NCI-H460 (cell line): ENCODE data around the gene MTCH2. TPM values are rescaled to one million over a fixed set of nuclear protein-coding genes. Genes with fewer than 3 reads are reported as not detected.
A peak's percentile ranks its signal among the peaks of the same experiment; 100 is the strongest.
"Not testable (repeated sequence)": the region's sequence is repeated elsewhere in the genome, so short reads cannot be mapped to it uniquely, and the experiment has no call there.

ENCODE experiments used
- DNase-seq: peaks from one replicate; pipeline ENCODE4 v3.0.0-alpha.2; 2016; ENCODE audit warnings: low read depth; ENCODE audit errors: extremely low read depth
- polyA plus RNA-seq: library from polyadenylated mRNA; depleted of rRNA; stranded (reverse); fragments of >200 nt; gene quantifications from 2 replicates; pipeline ENCODE4 v1.2.3, GENCODE V29; 2014; cell fraction: nucleus; rRNA removed
- total RNA-seq: library from RNA; depleted of rRNA; stranded (reverse); fragments of >200 nt; shearing (Covaris generic); gene quantifications from 2 replicates; pipeline ENCODE4 v1.2.3, GENCODE V29; 2014; rRNA removed

MTCH2 gene
- total RNA-seq, result 66.1 and 72.3 TPM in 2 replicates
- polyA plus RNA-seq, result 132 and 149 TPM in 2 replicates

- DNase-seq, result peak; percentile 93
Measured at GRCh38 chr11:47642099-47642855, at the start of gene MTCH2. Gene MTCH2 (minus strand): TSS chr11:47642559. CDS start chr11:47642465, 94 bp downstream.

- no peak for DNase-seq
Measured at GRCh38 chr11:47691979-47692378, 49.6 kb upstream of the MTCH2 start.

GRCh38 chr11:47689480-47689879, 47.1 kb upstream of the MTCH2 start:
- no peak for DNase-seq

GRCh38 chr11:47688991-47689390, 46.6 kb upstream of the MTCH2 start:
- DNase-seq, result no peak

GRCh38 chr11:47688111-47688510, 45.8 kb upstream of the MTCH2 start:
- DNase-seq, result peak; percentile 9

- DNase-seq, result not testable (repeated sequence)
Measured at GRCh38 chr11:47686704-47687103, 44.3 kb upstream of the MTCH2 start.

- no peak for DNase-seq
Measured at GRCh38 chr11:47686151-47686550, 43.8 kb upstream of the MTCH2 start.

- no peak for DNase-seq
Measured at GRCh38 chr11:47675851-47676250, 33.5 kb upstream of the MTCH2 start.

- DNase-seq, result no peak
Measured at GRCh38 chr11:47672283-47672730, 29.9 kb upstream of the MTCH2 start.

GRCh38 chr11:47669856-47670255, 27.5 kb upstream of the MTCH2 start:
- DNase-seq, result no peak

- DNase-seq, result no peak
Measured at GRCh38 chr11:47668665-47669064, 26.3 kb upstream of the MTCH2 start.

- no peak for DNase-seq
Measured at GRCh38 chr11:47667555-47667954, 25.2 kb upstream of the MTCH2 start.

GRCh38 chr11:47667135-47667534, 24.8 kb upstream of the MTCH2 start:
- DNase-seq, result no peak

GRCh38 chr11:47664936-47665335, 22.6 kb upstream of the MTCH2 start:
- DNase-seq, result not testable (repeated sequence)

GRCh38 chr11:47661245-47661644, 18.9 kb upstream of the MTCH2 start:
- no peak for DNase-seq

GRCh38 chr11:47659276-47659675, 16.9 kb upstream of the MTCH2 start:
- no peak for DNase-seq

- no peak for DNase-seq
Measured at GRCh38 chr11:47656260-47656885, 14.0 kb upstream of the MTCH2 start.

GRCh38 chr11:47651818-47652469, 9.6 kb upstream of the MTCH2 start:
- DNase-seq, result no peak

- DNase-seq, result no peak
Measured at GRCh38 chr11:47649276-47649675, 6.9 kb upstream of the MTCH2 start.

- DNase-seq, result no peak
Measured at GRCh38 chr11:47646019-47646418, 3.7 kb upstream of the MTCH2 start.

- no peak for DNase-seq
Measured at GRCh38 chr11:47645500-47645899, 3.1 kb upstream of the MTCH2 start.
